Upper lobe of left lung (tissue), 4 donors: ENCODE data around the gene AFP.

Experiments used
- CTCF ChIP-seq, 6 experiments: fragments of 450-650 bp in 4 of 6; fragments of 200-600 bp in 2 of 6; sonication (generic) in 2 of 6; IDR thresholded peaks; one replicate each; pipeline ENCODE4 v1.5.1; 2016 to 2019; ENCODE audit warnings: antibody characterized with exemption in 6 of 6
- EP300 ChIP-seq, 4 donors: sonication (generic); formaldehyde crosslinking; IDR thresholded peaks; one replicate each; pipeline ENCODE4 v1.5.1; 2017; ENCODE audit warnings: antibody characterized with exemption in 4 of 4, control low read depth in 2 of 4
- POLR2A ChIP-seq, 4 donors: fragments of 450-650 bp; IDR thresholded peaks; one replicate each; pipeline ENCODE4 v1.5.1; 2016 to 2017; ENCODE audit warnings: antibody characterized with exemption in 4 of 4, mild to moderate bottlenecking in 2 of 4
- POLR2AphosphoS5 ChIP-seq, 2 donors: sonication (generic); formaldehyde crosslinking; IDR thresholded peaks; one replicate each; pipeline ENCODE4 v1.5.1; 2017; ENCODE audit warnings: antibody characterized with exemption in 2 of 2

DNA sequence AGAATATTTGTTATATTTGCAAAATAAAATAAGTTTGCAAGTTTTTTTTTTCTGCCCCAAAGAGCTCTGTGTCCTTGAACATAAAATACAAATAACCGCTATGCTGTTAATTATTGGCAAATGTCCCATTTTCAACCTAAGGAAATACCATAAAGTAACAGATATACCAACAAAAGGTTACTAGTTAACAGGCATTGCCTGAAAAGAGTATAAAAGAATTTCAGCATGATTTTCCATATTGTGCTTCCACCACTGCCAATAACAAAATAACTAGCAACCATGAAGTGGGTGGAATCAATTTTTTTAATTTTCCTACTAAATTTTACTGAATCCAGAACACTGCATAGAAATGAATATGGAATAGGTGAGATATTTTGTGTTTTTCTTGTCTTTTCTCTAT is at the start of gene AFP:
- TF ChIP-seq CTCF (IDR thresholded peaks at IDR 0.05): no peak
- no peak for TF ChIP-seq POLR2A (IDR thresholded peaks at IDR 0.05)
- TF ChIP-seq POLR2AphosphoS5 (IDR thresholded peaks at IDR 0.05): no peak
- no peak for TF ChIP-seq EP300 (IDR thresholded peaks at IDR 0.05)
